Coronary artery (tissue), 2 donors: ENCODE measurements around the gene MINK1.

Source experiments
- DNase-seq: peaks from one replicate; pipeline ENCODE4 v3.0.0-alpha.2; 2017; ENCODE audit warnings: low spot score
- H3K27ac ChIP-seq, 2 donors: fragments of 200-600 bp; sonication (generic); one replicate each; pipeline ENCODE4 v1.5.1; 2016 to 2019
- H3K4me3 ChIP-seq: fragments of 200-600 bp; sonication (generic); 2 replicates; pipeline ENCODE4 v1.5.1; 2016; ENCODE audit warnings: mild to moderate bottlenecking, moderate library complexity
- TF ChIP-seq, protein P1 (sequence below): fragments of 200-600 bp; sonication (generic); IDR thresholded peaks from one replicate; pipeline ENCODE4 v1.5.1; 2019; ENCODE audit warnings: antibody characterized with exemption

MINK1 gene

DNA sequence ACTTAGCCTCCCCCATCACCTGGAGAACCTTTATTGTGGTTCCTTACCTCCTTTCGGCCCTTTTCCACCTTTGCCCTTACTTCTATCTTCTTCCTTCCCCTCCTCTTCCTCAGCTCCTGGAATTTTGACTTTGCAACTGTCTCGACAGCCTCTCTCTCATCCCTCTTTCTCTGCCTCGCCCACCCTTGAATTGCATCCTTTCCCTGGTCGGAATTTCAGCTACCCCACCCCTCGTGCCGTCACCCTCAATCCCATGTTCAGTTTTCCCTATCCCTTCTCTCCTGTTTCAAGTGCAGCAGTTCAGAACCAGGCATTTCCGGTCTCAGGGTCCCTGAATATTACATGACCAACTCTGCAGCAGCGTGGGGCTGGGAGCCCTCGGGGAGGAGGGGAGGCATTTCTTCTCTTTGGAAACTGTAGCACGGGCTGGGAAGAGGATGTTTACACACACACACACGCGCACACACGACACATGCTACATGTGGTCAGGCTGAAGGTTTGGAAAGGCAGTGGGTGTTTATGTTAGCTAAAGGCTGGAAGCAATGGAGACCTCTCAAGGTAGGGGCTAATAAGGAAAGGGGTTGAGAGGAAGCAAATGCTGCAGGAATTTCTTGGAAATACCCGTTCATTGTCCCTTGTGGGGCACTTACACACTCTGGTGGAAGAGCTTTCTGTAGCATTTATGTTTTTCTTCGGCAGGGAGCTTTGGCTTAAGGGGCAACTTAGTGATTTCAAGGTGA lies 971 bp downstream of the MINK1 start:
- TF ChIP-seq, protein P1, sequence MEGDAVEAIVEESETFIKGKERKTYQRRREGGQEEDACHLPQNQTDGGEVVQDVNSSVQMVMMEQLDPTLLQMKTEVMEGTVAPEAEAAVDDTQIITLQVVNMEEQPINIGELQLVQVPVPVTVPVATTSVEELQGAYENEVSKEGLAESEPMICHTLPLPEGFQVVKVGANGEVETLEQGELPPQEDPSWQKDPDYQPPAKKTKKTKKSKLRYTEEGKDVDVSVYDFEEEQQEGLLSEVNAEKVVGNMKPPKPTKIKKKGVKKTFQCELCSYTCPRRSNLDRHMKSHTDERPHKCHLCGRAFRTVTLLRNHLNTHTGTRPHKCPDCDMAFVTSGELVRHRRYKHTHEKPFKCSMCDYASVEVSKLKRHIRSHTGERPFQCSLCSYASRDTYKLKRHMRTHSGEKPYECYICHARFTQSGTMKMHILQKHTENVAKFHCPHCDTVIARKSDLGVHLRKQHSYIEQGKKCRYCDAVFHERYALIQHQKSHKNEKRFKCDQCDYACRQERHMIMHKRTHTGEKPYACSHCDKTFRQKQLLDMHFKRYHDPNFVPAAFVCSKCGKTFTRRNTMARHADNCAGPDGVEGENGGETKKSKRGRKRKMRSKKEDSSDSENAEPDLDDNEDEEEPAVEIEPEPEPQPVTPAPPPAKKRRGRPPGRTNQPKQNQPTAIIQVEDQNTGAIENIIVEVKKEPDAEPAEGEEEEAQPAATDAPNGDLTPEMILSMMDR, result no peak
- peak overlapping the region; percentile 100 for H3K4me3 ChIP-seq
- peak overlapping the region; percentile 92 to 97 for H3K27ac ChIP-seq
- peak; percentile 79 for DNase-seq

DNA sequence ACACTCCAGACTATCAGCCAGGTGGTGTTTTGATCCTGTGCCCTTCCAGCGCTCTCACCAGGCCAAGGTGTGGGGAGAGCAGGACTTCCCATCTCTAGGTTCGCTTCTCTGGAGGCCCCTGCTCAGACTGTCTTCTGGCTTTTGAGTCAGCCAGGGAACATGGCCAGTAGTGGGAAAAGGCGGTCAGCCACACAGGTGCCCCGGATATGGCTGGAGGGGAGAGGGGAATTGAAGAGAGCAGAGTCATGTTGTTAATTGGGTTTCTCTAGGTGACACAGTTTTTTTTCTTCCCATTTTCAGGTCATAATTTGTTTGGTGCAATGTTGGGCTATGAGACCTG lies 1.5 kb downstream of the MINK1 start:
- DNase-seq, result no peak

DNA sequence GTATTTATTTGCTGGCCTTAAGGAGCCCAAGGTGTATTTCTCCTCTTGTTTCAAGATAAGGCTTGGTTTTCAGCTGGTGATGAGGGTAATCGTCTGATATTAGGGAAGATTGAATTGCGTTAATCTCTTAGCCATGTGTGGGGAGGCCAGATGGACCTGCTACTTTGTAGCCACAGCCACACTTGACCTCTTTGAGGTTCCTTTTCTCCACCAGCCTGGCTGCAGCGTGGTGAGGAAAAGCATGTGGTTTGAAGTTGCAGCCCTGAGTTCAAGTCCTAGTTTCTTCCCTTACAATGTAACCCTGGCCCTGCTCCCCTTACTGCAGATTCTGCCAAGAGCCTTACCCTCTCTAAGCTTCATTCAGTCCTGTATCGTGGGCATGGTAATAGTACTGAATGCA lies 3.1 kb downstream of the MINK1 start:
- no peak overlapping the region for H3K4me3 ChIP-seq
- TF ChIP-seq, protein P1, result no peak
- no peak for DNase-seq
- no peak overlapping the region for H3K27ac ChIP-seq

More for the DNA sequence above, 1.5 kb downstream of the MINK1 start:
- peak overlapping the region; percentile 100 for H3K4me3 ChIP-seq
- peak overlapping the region in 1 of 2 donors; percentile 97 for H3K27ac ChIP-seq
- TF ChIP-seq, protein P1, result no peak

DNA sequence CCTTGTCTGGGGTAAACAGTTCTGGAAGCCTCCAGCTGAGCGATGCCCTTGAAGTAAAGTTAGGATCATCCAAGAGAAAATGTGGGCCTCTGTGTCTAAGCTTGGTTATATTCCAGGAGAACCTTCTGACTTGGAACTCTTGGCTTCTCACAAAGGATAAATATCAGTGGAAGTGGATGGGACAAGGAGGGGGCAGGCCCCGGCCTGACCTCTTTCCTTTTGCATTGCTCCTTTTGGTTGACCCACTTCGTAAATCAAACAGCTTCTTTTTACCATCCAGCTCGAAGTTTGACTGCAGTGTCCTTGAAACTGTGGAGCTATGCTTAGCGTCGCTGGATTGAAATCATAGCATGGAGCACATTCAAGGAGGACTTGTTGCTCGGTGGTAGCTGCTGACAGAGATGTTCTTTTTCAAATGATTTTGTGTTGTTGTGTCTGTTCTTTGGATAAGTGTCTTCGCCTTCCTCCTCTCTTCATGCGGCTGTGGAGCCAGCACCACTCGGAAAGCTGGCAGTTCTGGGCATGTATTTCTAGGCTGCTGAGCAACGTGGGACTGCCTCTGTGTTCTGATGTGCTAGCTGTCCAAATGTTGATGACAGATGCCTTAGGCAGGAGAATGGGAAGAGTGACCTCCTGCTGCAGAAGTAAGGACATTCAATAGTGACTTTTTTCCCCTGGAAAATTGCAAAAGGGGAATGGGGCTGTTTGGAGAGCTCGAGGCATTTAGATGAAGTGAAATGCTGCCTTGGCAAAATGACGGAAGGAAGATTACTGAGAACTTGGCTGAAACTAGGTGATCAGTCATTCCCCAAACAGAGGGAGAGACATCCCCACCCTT lies 4.5 kb downstream of the MINK1 start:
- H3K4me3 ChIP-seq, result no peak overlapping the region
- no peak for DNase-seq
- TF ChIP-seq, protein P1, result no peak
- H3K27ac ChIP-seq, result no peak overlapping the region

GRCh38 chr17:4838309-4838785 lies 5.2 kb downstream of the MINK1 start:
- TF ChIP-seq, protein P1, result no peak
- no peak overlapping the region for H3K4me3 ChIP-seq
- H3K27ac ChIP-seq, result no peak overlapping the region
- DNase-seq, result no peak

DNA sequence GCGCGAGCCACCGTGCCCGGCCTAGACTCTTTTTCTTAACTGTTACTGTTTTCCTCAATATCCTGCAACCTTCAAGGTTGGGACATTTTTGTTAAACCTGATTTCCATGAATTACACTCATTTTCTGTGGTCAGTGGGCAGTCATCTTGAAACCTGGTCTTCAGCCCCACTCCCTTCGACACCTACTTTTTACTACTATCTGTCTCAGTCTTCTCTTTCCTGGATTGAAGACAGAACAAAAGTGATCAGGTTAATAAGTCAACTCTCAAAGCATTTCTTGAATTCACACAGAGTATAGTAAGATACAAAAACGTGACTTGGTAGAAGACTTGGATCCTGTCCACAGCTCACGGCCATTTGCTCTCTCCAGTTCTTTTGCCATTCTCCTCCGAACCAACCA lies 6.1 kb downstream of the MINK1 start:
- TF ChIP-seq, protein P1, result no peak
- no peak overlapping the region for H3K4me3 ChIP-seq
- DNase-seq, result no peak
- H3K27ac ChIP-seq, result no peak overlapping the region
